B cell (primary cell): ENCODE data around the gene APCDD1L. TPM values are rescaled to one million over a fixed set of nuclear protein-coding genes. Genes with fewer than 3 reads are reported as not detected.

Experiments used
- ATAC-seq: fragments of 200-7000 bp; cut with Tn5 transposase; one replicate; pipeline ENCODE4 v1.10.0; 2021; ENCODE audit warnings: low read depth, mild to moderate bottlenecking, moderate number of reproducible peaks, moderate library complexity
- CTCF ChIA-PET: fragments of 350-600 bp; sonication (Branson Sonifier 250); formaldehyde crosslinking; loops from one replicate; lab custom pipeline; 2021; ENCODE audit warnings: antibody characterized with exemption, inconsistent platforms; lab: Charles Lee
- POLR2A ChIA-PET: fragments of 350-600 bp; sonication (Branson Sonifier 250); formaldehyde crosslinking; loops from one replicate; lab custom pipeline; 2021; ENCODE audit warnings: antibody characterized with exemption; lab: Charles Lee
- DNase-seq: peaks from one replicate; pipeline ENCODE4 v3.0.0; 2013
- H2AFZ ChIP-seq: 2 replicates; pipeline ENCODE4 v1.6.1; 2012; ENCODE audit warnings: mild to moderate bottlenecking, low read depth, low read length; ENCODE audit not compliant: insufficient read depth, poor library complexity, severe bottlenecking
- H3K27ac ChIP-seq, 2 donors: 1 replicate in 1 of 2; 2 replicates in 1 of 2; pipeline ENCODE4 v1.5.1; 2012 to 2013; ENCODE audit warnings: low read length in 2 of 2, mild to moderate bottlenecking in 2 of 2, moderate library complexity in 1 of 2
- H3K27me3 ChIP-seq, 4 experiments: fragments of 200-600 bp in 1 of 4; sonication (generic) in 1 of 4; replicated peaks in 1 of 4; 1 replicate in 2 of 4; 2 replicates in 2 of 4; pipeline versions ENCODE4 v1.6.1 to v1.7.0; 2013 to 2016; ENCODE audit warnings: low read length in 3 of 4, mild to moderate bottlenecking in 2 of 4, mixed read lengths in 1 of 4, moderate library complexity in 1 of 4; ENCODE audit not compliant: insufficient read depth in 4 of 4, control insufficient read depth in 3 of 4; ENCODE audit errors: control extremely low read depth in 1 of 4
- H3K36me3 ChIP-seq, 2 experiments: replicated peaks in 1 of 2; 1 replicate in 1 of 2; 2 replicates in 1 of 2; pipeline versions ENCODE4 v1.6.1 to v1.7.1; 2013; ENCODE audit warnings: low read length in 1 of 2; ENCODE audit not compliant: insufficient read depth in 2 of 2, control insufficient read depth in 1 of 2; ENCODE audit errors: control extremely low read depth in 1 of 2, extremely low read depth in 1 of 2
- H3K4me1 ChIP-seq, 2 donors: fragments of 200-600 bp in 1 of 2; sonication (generic) in 1 of 2; 1 replicate in 1 of 2; 2 replicates in 1 of 2; pipeline versions ENCODE4 v1.5.1 to v1.6.1; 2013 to 2017; ENCODE audit warnings: low read length in 2 of 2; ENCODE audit not compliant: control insufficient read depth in 2 of 2, insufficient read depth in 2 of 2
- H3K4me2 ChIP-seq: replicated peaks from 2 replicates; pipeline ENCODE3; 2012; ENCODE audit warnings: mild to moderate bottlenecking, low read depth, low read length; ENCODE audit not compliant: poor library complexity, severe bottlenecking
- H3K4me3 ChIP-seq, 5 experiments: fragments of 200-600 bp in 1 of 5; sonication (generic) in 1 of 5; 1 replicate in 3 of 5; 2 replicates in 2 of 5; pipeline versions ENCODE4 v1.5.1 to v1.7.0; 2011 to 2016; ENCODE audit warnings: low read length in 4 of 5, mild to moderate bottlenecking in 4 of 5, low read depth in 2 of 5, control low read depth in 1 of 5, moderate library complexity in 1 of 5; ENCODE audit not compliant: insufficient read depth in 1 of 5; ENCODE audit errors: control extremely low read depth in 1 of 5, extremely low read depth in 1 of 5
- H3K79me2 ChIP-seq: fragments of 200-600 bp; sonication (generic); one replicate; pipeline ENCODE4 v1.6.0; 2016; ENCODE audit warnings: low read length; ENCODE audit not compliant: control insufficient read depth, insufficient read depth
- H3K9ac ChIP-seq: fragments of 200-600 bp; sonication (generic); 2 replicates; pipeline ENCODE4 v1.6.1; 2017; ENCODE audit warnings: mild to moderate bottlenecking, low read length, moderate library complexity
- H3K9me3 ChIP-seq, 3 donors: one replicate each; pipeline versions ENCODE4 v1.6.1 to v1.7.1; 2013; ENCODE audit warnings: low read length in 2 of 3; ENCODE audit not compliant: control insufficient read depth in 2 of 3, insufficient read depth in 1 of 3; ENCODE audit errors: control extremely low read depth in 1 of 3
- H4K20me1 ChIP-seq: 2 replicates; pipeline ENCODE4 v1.6.0; 2012; ENCODE audit warnings: mild to moderate bottlenecking, low read length; ENCODE audit not compliant: insufficient read depth, control insufficient read depth, poor library complexity, severe bottlenecking
- H3K27ac Mint-ChIP-seq: one replicate; pipeline ENCODE4 v1.8.0; 2021; ENCODE audit warnings: mixed read lengths
- H3K27me3 Mint-ChIP-seq: one replicate; pipeline ENCODE4 v1.8.0; 2021; ENCODE audit warnings: mixed read lengths
- H3K4me1 Mint-ChIP-seq: one replicate; pipeline ENCODE4 v1.8.0; 2021; ENCODE audit warnings: mixed read lengths
- H3K4me3 Mint-ChIP-seq: one replicate; pipeline ENCODE4 v1.8.0; 2021; ENCODE audit warnings: mixed read lengths
- H3K9me3 Mint-ChIP-seq: one replicate; pipeline ENCODE4 v1.8.0; 2022; ENCODE audit warnings: mixed read lengths; ENCODE audit not compliant: insufficient read depth
- EZH2 ChIP-seq: IDR thresholded peaks from 2 replicates; pipeline ENCODE4 v1.6.1; 2012; ENCODE audit warnings: borderline replicate concordance, low read depth, mild to moderate bottlenecking, moderate library complexity, low read length; ENCODE audit not compliant: insufficient read depth, poor library complexity, severe bottlenecking
- WGBS: methylation state at CpG from one replicate; pipeline ENCODE4 v1.1.5; 2013; ENCODE audit warnings: missing lambda C conversion rate; ENCODE audit not compliant: insufficient coverage; 5-methylcytosine and 5-hydroxymethylcytosine counted together
- intact Hi-C: fragments of 100-400 bp; cut with micrococcal nuclease; formaldehyde crosslinking; loops from one replicate; pipeline ENCODE4 v1.10.0; 2022
- polyA plus RNA-seq: library from polyadenylated mRNA; depleted of rRNA; stranded (reverse); fragments of >200 nt; gene quantifications from 2 replicates; pipeline ENCODE4 v1.2.3, GENCODE V29; 2012
- total RNA-seq, 2 donors: library from RNA; stranded (reverse); fragments of 120-200 nt in 1 of 2; gene quantifications; 1 replicate in 1 of 2; 2 replicates in 1 of 2; pipeline versions ENCODE4 v1.2.3 to v1.2.4, GENCODE V29; 2013 to 2022
- TF ChIP-seq, protein P1 (sequence below): fragments of 200-600 bp; IDR thresholded peaks from one replicate; pipeline ENCODE4 v1.8.0; 2022; ENCODE audit warnings: antibody characterized with exemption, mild to moderate bottlenecking

Gene APCDD1L
- total and polyA plus RNA-seq, 2 donors (not counting 1 experiment from before 2014, with no cell fraction given) = not detected

DNA sequence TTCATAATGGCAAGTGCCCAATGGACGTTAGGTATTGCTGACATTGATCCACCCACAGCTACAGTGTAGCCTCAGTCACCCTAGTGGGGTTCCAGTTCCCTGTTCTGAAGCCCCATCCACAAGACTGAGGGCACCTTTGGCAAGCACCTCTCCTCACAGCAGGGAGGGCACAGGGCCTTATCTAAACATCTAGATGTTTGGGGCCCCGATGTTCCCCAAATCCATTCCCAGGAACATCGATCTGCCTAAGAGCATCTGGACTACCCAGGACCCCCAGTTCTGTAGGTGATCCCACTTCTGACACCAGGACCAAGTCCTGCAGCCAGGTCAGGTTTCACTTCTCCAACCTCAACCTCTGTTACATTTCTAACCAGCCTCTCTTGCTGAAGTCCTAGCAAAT is 10.6 kb downstream of the APCDD1L start:
- Histone ChIP-seq H3K79me2 (no peaks in the 10 kb centered on the region), H3K4me1 (no peaks in the 10 kb centered on the region), H3K4me2 (no peak overlapping the region), H3K4me3 (no peak overlapping the region), H3K9me3 (peaks cover 0 to 42% (median 27%) of the 10 kb centered on the region in 3 donors), H4K20me1 (no peaks in the 10 kb centered on the region), H2AFZ (no peak overlapping the region), H3K9ac (no peak overlapping the region), H3K27ac (no peak overlapping the region), H3K36me3 (no peaks in the 10 kb centered on the region), H3K27me3 (peaks cover 0 to 6% (median 0%) of the 10 kb centered on the region in 4 experiments)
- CTCF ChIA-PET = no interaction called here
- Mint-ChIP-seq H3K27ac (no peak overlapping the region), H3K4me3 (no peak overlapping the region), H3K9me3 (peaks cover 11% of the 10 kb centered on the region), H3K4me1 (no peaks in the 10 kb centered on the region), H3K27me3 (peaks cover 17% of the 10 kb centered on the region)
- POLR2A ChIA-PET = no interaction called here
- DNase-seq = no peak
- WGBS = 94% methylated on average over 2 of the region's 3 CpGs
- ATAC-seq = no peak
- intact Hi-C loops = no loop called here
- TF ChIP-seq EZH2 = no peak
- TF ChIP-seq, protein P1, sequence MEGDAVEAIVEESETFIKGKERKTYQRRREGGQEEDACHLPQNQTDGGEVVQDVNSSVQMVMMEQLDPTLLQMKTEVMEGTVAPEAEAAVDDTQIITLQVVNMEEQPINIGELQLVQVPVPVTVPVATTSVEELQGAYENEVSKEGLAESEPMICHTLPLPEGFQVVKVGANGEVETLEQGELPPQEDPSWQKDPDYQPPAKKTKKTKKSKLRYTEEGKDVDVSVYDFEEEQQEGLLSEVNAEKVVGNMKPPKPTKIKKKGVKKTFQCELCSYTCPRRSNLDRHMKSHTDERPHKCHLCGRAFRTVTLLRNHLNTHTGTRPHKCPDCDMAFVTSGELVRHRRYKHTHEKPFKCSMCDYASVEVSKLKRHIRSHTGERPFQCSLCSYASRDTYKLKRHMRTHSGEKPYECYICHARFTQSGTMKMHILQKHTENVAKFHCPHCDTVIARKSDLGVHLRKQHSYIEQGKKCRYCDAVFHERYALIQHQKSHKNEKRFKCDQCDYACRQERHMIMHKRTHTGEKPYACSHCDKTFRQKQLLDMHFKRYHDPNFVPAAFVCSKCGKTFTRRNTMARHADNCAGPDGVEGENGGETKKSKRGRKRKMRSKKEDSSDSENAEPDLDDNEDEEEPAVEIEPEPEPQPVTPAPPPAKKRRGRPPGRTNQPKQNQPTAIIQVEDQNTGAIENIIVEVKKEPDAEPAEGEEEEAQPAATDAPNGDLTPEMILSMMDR = no peak

DNA sequence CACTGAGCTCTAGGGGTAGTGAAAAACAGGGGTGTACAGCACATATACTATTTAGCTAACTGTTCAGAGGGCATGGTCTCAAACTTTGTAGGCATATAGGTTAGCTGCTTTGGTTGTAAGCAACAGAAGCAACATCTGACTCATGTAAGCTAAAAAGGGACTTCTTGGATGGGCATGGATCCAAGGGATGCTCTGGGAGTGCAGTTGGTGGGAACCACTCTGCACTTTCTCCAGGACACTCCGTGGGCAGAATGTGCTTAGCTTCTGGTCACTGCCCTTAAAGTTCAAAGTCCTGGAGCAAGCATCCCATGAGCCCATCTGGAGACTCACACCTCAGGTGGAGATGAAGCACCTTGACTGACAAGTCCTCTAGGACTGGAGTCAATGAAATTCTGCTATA is 11.5 kb downstream of the APCDD1L start:
- intact Hi-C loops = no loop called here
- H3K27me3 Mint-ChIP-seq = peaks cover 20% of the 10 kb centered on the region
- CTCF ChIA-PET = no interaction called here
- DNase-seq = no peak
- peaks cover 11% of the 10 kb centered on the region for H3K9me3 Mint-ChIP-seq
- no peak overlapping the region for H3K27ac Mint-ChIP-seq
- Histone ChIP-seq H4K20me1 (no peaks in the 10 kb centered on the region), H3K9me3 (peaks cover 0 to 42% (median 27%) of the 10 kb centered on the region in 3 donors), H3K79me2 (no peaks in the 10 kb centered on the region), H2AFZ (no peak overlapping the region), H3K9ac (no peak overlapping the region), H3K4me1 (no peaks in the 10 kb centered on the region), H3K4me2 (no peak overlapping the region), H3K4me3 (no peak overlapping the region), H3K27ac (no peak overlapping the region), H3K27me3 (peaks cover 0 to 6% (median 0%) of the 10 kb centered on the region in 4 experiments), H3K36me3 (no peaks in the 10 kb centered on the region)
- POLR2A ChIA-PET = no interaction called here
- no peaks in the 10 kb centered on the region for H3K4me1 Mint-ChIP-seq
- ATAC-seq = no peak
- no peak overlapping the region for H3K4me3 Mint-ChIP-seq
- TF ChIP-seq EZH2 = no peak
- TF ChIP-seq, protein P1 = no peak
- WGBS = 67% methylated on average over 1 of the region's 1 CpG
